RCC 7860 (cell line): ENCODE measurements around the gene RNU5B-1.

Experiments
- DNase-seq: peaks from one replicate; pipeline ENCODE4 v3.0.0-alpha.2; 2015; ENCODE audit warnings: low spot score
- FAIRE-seq: peaks from 2 replicates; lab custom pipeline; 2012; peaks lifted over from hg19 to GRCh38; lab: Jason Lieb, UNC

The RNU5B-1 gene

DNA sequence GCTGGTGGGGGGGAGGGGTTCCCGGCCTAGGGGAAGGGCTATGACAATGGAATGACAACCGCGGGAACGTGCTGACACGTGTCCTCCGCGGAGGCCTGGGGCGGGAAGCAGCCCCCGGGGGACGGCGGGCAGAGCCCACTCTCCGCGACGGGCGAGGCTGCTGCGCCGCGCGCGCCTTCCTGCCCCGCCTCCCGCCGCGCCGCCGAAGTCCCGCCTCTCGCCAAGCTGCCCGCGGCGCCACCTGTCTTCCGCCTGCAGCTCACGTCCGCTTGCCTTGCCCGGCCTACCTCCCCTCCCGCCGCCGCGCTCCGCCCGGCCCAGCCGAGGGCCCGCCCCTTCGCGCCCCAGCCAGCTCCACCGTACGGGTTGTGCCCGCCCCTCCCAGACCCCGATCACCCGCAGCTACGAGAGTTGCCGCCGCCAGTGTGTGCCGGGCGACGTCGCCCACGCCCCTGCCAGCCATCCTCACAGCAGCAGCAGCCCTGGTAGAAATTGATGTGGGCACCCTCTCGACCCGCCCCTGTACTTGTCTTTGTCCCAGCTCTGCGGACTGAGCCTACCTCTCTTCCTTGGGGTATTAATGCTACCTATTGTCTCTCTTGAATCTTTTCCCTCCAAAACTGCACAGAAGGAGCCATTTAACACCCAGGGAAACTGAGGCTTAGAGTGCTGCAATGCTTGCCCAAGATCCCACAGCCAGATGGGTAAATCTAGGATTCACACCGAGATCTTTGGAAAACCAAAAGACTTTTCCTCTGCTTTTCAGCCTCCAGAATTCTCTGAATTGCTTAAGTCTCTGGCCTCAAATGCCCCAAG is 17.6 kb upstream of the RNU5B-1 start, which contains the start of gene PARP16:
PARP16 (minus strand) TSS at position 180 of the 816 bp plus-strand sequence. CDS start 457 bp downstream, outside the sequence.
- DNase-seq (peak; percentile 78), FAIRE-seq (no peak)

DNA sequence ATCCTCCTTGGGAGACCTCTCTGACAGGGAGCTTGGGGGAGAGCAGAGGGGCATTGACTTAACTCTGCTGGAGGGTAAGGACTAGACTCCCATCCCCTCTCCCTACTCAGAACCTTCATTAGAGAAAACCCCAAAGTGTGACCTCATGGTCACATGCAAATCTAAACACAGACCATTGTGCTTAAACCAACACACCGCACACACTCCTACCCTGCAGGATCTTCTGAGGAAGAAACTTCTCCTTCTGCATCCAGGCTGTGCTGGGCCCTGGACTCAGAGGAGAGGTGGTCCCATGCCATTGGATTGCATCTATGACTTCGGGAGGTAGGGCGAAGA is 17.0 kb upstream of the RNU5B-1 start:
- no peak for FAIRE-seq
- no peak for DNase-seq

DNA sequence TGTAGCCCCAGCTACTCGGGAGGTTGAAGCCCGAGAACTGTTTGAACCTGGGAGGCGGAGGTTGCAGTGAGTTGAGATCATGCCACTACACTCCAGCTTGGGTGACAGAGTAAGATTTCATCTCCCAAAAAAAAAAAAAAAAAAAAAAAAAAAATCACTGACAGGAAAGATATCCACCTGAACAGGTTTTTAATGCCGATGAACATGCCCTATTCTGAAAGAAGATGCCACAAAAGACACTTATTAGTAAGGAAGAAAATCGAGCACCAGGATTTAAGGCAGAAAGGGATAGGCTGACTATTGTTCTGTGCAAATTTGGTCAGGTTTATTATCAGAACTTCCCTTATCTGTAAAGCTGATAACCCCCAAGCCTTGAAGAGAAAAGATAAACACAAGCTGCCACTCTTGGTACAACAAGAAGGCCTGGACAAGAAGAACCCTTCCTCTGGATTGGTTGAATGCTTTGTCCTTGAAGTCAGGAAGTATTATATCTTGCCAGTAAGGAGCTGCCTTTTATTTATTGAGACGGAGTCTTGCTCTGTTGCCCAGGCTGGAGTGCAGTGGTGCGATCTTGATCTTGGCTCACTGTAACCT is 15.1 kb upstream of the RNU5B-1 start:
- FAIRE-seq: no peak
- DNase-seq: no peak

GRCh38 chr15:65290228-65290627 is 14.2 kb upstream of the RNU5B-1 start:
- no peak for FAIRE-seq
- no peak for DNase-seq

- no peak for FAIRE-seq
Measured at GRCh38 chr15:65292938-65293518, 11.4 kb upstream of the RNU5B-1 start.

GRCh38 chr15:65298731-65299130 is 5.7 kb upstream of the RNU5B-1 start:
- DNase-seq (no peak), FAIRE-seq (no peak)

More at GRCh38 chr15:65292938-65293518, 11.4 kb upstream of the RNU5B-1 start:
- no peak for DNase-seq

DNA sequence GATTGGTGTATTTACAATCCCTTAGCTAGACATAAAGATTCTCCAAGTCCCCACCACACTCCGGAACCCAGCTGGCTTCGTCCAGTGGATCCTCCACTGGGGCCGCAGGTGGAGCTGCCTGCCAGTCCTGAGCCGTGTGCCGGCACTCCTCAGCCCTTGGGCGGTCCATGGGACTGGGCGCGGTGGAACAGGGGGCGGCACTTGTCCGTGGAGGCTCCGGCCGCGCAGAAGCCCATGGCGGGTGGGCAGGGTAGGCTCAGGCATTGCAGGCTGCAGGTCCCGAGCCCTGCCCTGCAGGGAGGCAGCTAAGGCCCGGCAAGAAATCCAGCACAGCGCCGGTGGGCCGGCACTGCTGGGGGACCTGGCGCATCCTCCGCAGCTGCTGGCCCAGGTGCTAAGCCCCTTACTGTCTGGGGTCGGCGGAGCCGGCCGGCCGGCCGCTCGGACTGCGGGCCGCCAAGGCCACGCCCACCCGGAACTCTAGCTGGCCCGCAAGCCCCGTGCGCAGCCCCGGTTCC is 3.5 kb upstream of the RNU5B-1 start:
- DNase-seq: no peak
- FAIRE-seq: no peak

DNA sequence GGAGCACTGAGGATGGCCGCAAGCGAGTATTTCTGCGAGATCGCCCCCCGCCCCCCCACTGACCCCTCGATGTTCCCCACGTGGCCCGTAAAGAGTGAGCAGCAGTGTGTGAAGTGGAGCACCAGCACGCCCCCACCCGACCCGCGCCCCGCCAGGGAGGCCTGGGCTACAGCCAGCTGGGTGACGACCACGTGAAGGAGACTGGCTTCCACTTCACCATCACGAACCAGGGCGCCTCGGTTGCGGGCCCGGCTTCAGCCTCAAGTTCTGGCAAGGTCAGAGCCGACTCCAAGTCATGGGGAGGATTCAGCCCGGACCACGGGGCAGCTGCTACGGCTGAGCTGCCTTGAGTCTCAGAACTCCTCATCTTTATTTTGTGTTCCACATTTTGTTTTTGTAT is 2.4 kb upstream of the RNU5B-1 start:
- DNase-seq: no peak
- FAIRE-seq: no peak

DNA sequence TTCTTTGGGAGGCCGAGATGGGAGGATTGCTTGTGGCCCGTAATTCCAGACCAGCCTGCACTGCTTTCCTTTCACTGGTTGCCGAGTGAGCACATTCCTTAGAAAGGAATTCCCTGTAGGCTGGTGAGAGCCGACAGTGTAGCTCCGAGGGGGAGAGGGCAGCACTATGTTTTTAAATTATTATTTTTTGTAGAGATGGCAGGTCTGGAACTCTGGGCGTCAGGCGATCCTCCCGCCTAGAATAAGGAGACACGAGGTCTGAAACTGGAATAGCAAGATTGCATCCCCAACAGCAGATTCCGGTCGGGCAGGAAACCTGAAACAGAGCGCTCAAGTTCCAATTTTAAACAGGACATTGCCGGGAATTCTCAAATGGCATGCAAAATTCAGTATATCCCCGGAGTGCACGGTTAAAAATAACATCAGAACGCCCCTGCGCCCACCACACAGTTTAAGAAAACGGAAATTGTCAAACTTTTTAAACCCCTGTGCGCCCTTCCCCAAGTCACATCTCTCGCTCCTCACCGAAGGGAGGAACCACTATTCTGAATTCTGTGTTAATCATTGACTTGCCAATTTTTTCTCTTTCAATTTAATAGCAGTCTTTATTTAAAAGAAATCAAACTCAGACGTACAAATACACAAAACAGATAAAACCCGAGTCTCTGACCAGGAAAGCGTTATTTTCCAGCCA is 643 bp upstream of the RNU5B-1 start:
- DNase-seq (peak; percentile 20), FAIRE-seq (no peak)

DNA sequence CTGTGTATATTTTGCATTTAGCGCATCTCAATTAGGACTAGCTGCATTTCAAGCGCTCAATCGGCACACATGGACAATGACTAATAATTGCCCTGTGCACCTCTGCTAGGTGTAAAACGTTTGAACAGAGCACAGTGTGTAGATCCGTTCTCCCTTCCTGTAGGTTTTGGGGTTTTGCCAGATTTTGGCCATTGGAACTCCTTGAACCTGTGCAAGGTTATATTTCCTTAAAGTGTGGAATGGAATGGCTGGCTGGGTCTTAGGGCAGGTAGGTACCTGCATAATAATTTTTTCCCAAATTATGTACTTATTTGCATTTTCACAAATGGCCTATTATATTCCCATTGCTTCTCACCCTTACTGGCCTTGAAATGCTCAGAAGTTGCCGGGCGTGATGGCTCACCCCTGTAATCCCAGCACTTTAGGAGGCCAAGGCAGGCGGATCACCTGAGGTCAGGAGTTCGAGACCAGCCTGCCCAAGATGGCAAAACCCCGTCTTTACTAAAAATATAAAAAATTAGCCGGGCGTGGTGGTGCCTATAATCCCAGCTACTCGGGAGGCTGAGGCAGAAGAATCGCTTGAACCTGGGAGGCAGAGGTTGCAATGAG is 777 bp downstream of the RNU5B-1 start:
- FAIRE-seq: no peak
- DNase-seq: no peak

DNA sequence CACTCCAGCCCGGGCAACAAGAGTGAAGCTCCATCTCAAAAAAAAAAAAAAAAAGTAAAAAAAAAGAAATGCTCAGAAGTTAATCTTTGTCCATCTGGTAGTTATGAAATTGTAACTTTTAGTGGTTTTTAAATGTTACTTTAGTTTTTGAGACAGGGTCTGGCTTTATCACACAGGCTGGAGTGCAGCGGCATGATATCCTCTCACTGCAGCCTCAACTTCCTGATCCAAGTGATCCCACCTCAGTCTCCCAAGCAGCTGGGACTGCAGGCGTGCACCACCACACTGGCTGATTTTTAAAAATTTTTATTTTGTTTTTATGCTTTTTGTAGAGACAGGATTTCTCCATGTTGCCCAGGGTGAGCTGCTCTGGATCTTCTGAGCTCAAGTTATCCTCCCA is 1.3 kb downstream of the RNU5B-1 start:
- DNase-seq: peak; percentile 46
- FAIRE-seq: no peak

GRCh38 chr15:65306551-65306950 is 2.1 kb downstream of the RNU5B-1 start:
- FAIRE-seq: no peak
- no peak for DNase-seq

DNA sequence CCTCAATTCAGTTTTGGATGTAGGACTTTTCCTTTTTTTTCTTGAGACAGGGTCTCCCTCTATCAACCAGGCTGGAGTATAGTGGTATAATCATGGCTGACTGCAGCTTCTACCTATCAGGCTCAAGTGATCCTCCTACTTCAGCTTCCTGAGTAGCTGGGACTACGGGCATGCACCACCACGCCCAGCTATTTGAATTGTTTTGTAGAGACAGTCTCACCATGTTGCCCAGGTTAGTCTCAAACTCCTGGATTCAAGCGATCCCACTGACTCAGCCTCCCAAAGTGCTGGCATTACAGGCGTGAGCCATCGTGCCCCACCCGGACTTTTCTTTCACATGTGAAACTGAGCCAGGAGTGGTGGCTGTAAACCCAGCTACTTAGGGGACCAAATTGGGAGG is 3.5 kb downstream of the RNU5B-1 start:
- FAIRE-seq (no peak), DNase-seq (no peak)

DNA sequence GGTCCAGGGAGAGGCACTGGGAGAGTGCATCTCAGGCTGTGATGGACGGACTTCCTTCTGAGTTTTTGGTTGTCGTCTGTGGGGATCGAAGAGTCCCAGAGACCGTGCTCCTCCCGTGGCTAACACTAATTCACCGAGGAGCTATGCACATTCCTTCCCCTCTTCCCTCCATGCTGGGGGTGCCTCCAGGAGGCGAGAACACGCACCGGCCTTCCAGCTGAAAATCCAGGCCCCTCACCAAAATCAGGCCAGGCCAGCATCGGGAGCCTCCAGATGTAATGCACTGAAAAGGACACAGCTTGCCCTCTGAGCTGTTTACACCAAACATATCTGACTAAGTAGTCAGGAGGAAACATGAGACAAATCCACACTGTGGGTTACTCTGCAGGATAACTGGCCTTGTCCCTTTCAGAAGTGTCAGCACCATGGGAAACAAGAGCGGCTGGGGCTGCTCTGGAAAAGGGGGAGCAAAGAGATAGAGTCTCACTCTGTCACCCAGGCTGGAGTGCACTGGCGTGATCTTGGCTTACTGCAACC is 5.5 kb downstream of the RNU5B-1 start:
- DNase-seq (no peak), FAIRE-seq (no peak)

GRCh38 chr15:65310431-65311137 is 6.1 kb downstream of the RNU5B-1 start:
- FAIRE-seq: no peak
- no peak for DNase-seq

- DNase-seq: no peak
- FAIRE-seq: no peak
Measured at GRCh38 chr15:65311760-65312159, 7.3 kb downstream of the RNU5B-1 start.

GRCh38 chr15:65312400-65312916 is 8.0 kb downstream of the RNU5B-1 start:
- DNase-seq (no peak), FAIRE-seq (no peak)

DNA sequence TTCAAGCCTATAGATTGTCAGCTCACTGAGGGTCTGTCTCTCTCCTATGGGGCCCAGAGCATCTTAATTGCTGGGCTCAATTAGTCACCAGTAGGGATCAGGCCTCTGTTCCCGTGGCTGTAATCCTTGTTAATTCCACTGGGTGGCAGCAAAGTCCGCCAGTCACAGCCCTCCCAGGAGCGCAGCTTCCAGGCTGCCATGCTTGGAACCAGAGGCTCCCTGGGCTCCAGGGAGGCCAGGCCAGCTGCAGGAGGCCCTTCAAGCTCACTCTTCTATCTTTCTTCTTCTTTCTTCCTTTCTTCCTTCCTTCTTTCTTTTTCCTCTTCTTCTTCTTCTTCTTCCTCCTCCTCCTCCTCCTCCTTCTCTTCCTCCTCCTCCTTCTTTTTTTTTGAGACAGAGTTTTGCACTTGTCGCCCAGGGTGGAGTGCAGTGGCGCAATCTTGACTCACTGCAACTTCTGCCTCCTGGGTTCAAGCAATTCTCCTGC is 14.4 kb downstream of the RNU5B-1 start:
- FAIRE-seq: no peak

DNA sequence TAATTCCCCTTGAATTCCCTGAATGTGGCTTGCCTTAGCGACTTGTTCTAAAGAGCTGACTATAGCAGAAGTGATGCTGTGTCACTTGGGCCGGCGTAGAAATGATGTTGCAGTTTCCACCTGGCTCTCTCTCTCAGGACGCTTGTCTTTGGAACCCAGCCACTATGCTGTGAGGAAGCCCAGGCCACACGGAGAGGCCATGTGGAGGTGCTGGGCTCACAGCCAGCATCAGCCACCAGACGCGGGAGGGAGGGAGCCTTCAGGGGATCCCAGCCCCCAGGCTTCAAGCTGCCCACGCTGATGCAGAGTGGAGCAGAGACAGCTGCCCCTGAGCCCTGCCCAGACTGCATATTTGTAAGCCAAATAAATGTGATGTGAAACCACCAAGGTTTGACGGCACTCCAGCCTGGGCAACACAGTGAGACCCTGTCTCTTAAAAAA is 18.6 kb downstream of the RNU5B-1 start:
- no peak for FAIRE-seq
- no peak for DNase-seq

More for the DNA sequence above, 14.4 kb downstream of the RNU5B-1 start:
- DNase-seq: peak; percentile 53
